HepG2 (cell line): ENCODE data around the gene PAQR6. TPM values are rescaled to one million over a fixed set of nuclear protein-coding genes. Genes with fewer than 3 reads are reported as not detected.

Experiments
- AGO1 ChIP-seq: fragments of 200-400 bp; formaldehyde crosslinking; IDR thresholded peaks from 2 replicates; pipeline ENCODE4 v1.6.1; 2017; ENCODE audit warnings: mild to moderate bottlenecking, low read depth, low read length, moderate library complexity; ENCODE audit not compliant: poor library complexity, severe bottlenecking
- CC2D1A ChIP-seq: sonication (generic); formaldehyde crosslinking; IDR thresholded peaks from 2 replicates; pipeline ENCODE4 v1.8.1; 2023; ENCODE audit warnings: mild to moderate bottlenecking, missing genetic modification reagents
- DMAP1 ChIP-seq: IDR thresholded peaks from 2 replicates; pipeline ENCODE4 v1.6.1; 2016
- HDAC1 ChIP-seq: sonication (generic); formaldehyde crosslinking; IDR thresholded peaks from 2 replicates; pipeline ENCODE4 v1.5.1; 2020; ENCODE audit warnings: mild to moderate bottlenecking, missing genetic modification reagents
- HDAC2 ChIP-seq: sonication (generic); formaldehyde crosslinking; IDR thresholded peaks from 2 replicates; pipeline ENCODE4 v1.4.0; 2020; ENCODE audit warnings: missing genetic modification reagents
- HNRNPLL ChIP-seq: fragments of 200-400 bp; formaldehyde crosslinking; IDR thresholded peaks from 2 replicates; pipeline ENCODE4 v1.6.1; 2017; ENCODE audit warnings: mild to moderate bottlenecking, low read depth, low read length; ENCODE audit not compliant: poor library complexity, severe bottlenecking
- JDP2 ChIP-seq: sonication (generic); formaldehyde crosslinking; IDR thresholded peaks from 2 replicates; pipeline ENCODE4 v1.8.1; 2022; ENCODE audit warnings: missing genetic modification reagents, borderline replicate concordance
- KLF11 ChIP-seq: IDR thresholded peaks from 2 replicates; pipeline ENCODE4 v1.6.1; 2016; ENCODE audit warnings: missing compliant biosample characterization
- LCORL ChIP-seq, 2 experiments: fragments of 450-650 bp in 1 of 2; sonication (generic) in 1 of 2; formaldehyde crosslinking in 1 of 2; IDR thresholded peaks; 2 replicates each; pipeline versions ENCODE4 v1.5.0 to v1.6.1; 2017 to 2020; ENCODE audit warnings: antibody characterized with exemption in 1 of 2, missing genetic modification reagents in 1 of 2
- NR2C2 ChIP-seq: sonication (generic); formaldehyde crosslinking; IDR thresholded peaks from 2 replicates; pipeline ENCODE4 v1.4.0; 2020; ENCODE audit warnings: missing genetic modification reagents, mild to moderate bottlenecking, moderate library complexity, borderline replicate concordance
- PRMT3 ChIP-seq: sonication (generic); formaldehyde crosslinking; IDR thresholded peaks from 2 replicates; pipeline ENCODE4 v1.8.1; 2022; ENCODE audit warnings: low read depth, mild to moderate bottlenecking, moderate library complexity, missing genetic modification reagents, borderline replicate concordance
- SP4 ChIP-seq: sonication (generic); formaldehyde crosslinking; IDR thresholded peaks from 2 replicates; pipeline ENCODE4 v1.8.1; 2023; ENCODE audit warnings: mild to moderate bottlenecking, missing genetic modification reagents
- TCF7L2 ChIP-seq: IDR thresholded peaks from 2 replicates; pipeline ENCODE4 v1.6.1; 2011; ENCODE audit warnings: mild to moderate bottlenecking, low read depth, low read length, moderate library complexity
- ZBTB1 ChIP-seq: sonication (generic); formaldehyde crosslinking; IDR thresholded peaks from 2 replicates; pipeline ENCODE4 v1.4.0; 2020; ENCODE audit warnings: missing genetic modification reagents, borderline replicate concordance
- ZBTB42 ChIP-seq: sonication (generic); formaldehyde crosslinking; IDR thresholded peaks from 2 replicates; pipeline ENCODE4 v1.5.0; 2020; ENCODE audit warnings: mild to moderate bottlenecking, missing genetic modification reagents
- ZFP41 ChIP-seq: sonication (generic); formaldehyde crosslinking; IDR thresholded peaks from 2 replicates; pipeline ENCODE4 v1.4.0; 2020; ENCODE audit warnings: mild to moderate bottlenecking, missing genetic modification reagents, borderline replicate concordance
- ZNF121 ChIP-seq: sonication (generic); formaldehyde crosslinking; IDR thresholded peaks from 2 replicates; pipeline ENCODE4 v1.5.0; 2020; ENCODE audit warnings: mild to moderate bottlenecking, missing genetic modification reagents
- ZNF512B ChIP-seq: sonication (generic); formaldehyde crosslinking; IDR thresholded peaks from 2 replicates; pipeline ENCODE4 v1.5.1; 2020; ENCODE audit warnings: missing genetic modification reagents, mild to moderate bottlenecking, borderline replicate concordance
- ZNF562 ChIP-seq: sonication (generic); formaldehyde crosslinking; IDR thresholded peaks from 2 replicates; pipeline ENCODE4 v1.8.0; 2022; ENCODE audit warnings: missing genetic modification reagents, borderline replicate concordance
- ZNF605 ChIP-seq: sonication (generic); formaldehyde crosslinking; IDR thresholded peaks from 2 replicates; pipeline ENCODE4 v1.8.0; 2022; ENCODE audit warnings: mild to moderate bottlenecking, missing genetic modification reagents
- ZNF761 ChIP-seq: sonication (generic); formaldehyde crosslinking; conservative IDR thresholded peaks from 2 replicates; pipeline ENCODE4 v1.4.0; 2020; ENCODE audit warnings: mild to moderate bottlenecking, missing genetic modification reagents
- polyA plus RNA-seq, 8 experiments: library from polyadenylated mRNA; depleted of rRNA in 3 of 8; stranded (reverse) in 7 of 8; unstranded in 1 of 8; fragments of >200 nt; fragmentation: Illumina TruSeq in 4 of 8; extraction: Trizol in 4 of 8; gene quantifications; 2 replicates each; pipeline versions ENCODE4 v1.2.1 to v1.2.3, GENCODE V29; 2011 to 2016; ENCODE audit warnings: low read depth in 4 of 8, missing spikeins in 1 of 8, mixed read lengths in 1 of 8; ENCODE audit not compliant: insufficient read depth in 1 of 8
- total RNA-seq, 5 experiments: library from RNA; depleted of rRNA; stranded (reverse); fragments of >200 nt; fragmentation: Illumina TruSeq; extraction: Trizol; gene quantifications; 2 replicates each; pipeline ENCODE4 v1.2.3, GENCODE V29; 2016; ENCODE audit warnings: low read depth in 1 of 5
- TF ChIP-seq, protein P1 (sequence below): IDR thresholded peaks from 2 replicates; pipeline ENCODE4 v1.6.1; 2012; ENCODE audit warnings: inconsistent platforms
- TF ChIP-seq, protein P2 (sequence below): sonication (generic); formaldehyde crosslinking; IDR thresholded peaks from 2 replicates; pipeline ENCODE4 v1.8.1; 2023; ENCODE audit warnings: mild to moderate bottlenecking, missing genetic modification reagents
- TF ChIP-seq, protein P3 (sequence below): IDR thresholded peaks from 2 replicates; pipeline ENCODE4 v1.6.1; 2016; ENCODE audit warnings: missing compliant biosample characterization, missing genetic modification reagents, borderline replicate concordance

PAQR6 gene
- total and polyA plus RNA-seq, 2 of the 13 experiments (the other 11 are each of a cell fraction or from before 2014, with no cell fraction given), result 0.82 to 1.4 TPM

DNA sequence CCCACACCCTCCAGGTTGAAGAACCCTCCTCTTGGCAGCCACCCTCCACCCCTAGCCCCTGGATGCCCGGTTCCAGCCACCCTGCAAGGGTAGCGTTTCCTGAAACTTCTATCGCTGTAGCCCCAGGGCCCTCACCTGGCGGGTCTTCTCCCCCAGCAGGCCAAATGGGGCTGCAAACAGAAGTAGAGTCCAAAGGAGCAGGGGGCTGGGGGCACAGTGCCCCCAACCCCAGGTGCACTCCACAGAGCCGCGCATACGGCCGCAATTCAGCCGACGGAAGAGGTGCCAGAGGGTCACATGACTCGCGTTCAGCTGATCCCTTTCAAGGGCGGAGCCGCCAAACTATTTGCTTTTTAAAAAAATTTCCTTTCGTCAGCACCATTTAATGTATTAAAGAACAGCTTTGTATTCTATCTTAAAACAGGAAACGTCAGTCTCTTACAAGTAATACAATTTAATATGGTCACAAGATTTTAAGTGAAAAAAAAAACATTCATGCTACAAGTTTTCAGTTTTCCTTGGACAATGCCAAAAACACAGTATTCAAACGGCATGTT lies 47.6 kb upstream of the PAQR6 start, which contains the start of gene GLMP (continued):
- TF ChIP-seq ZNF512B (CRISPR knock-in tag), result no peak
- TF ChIP-seq CC2D1A (CRISPR knock-in tag), result no peak
- no peak for TF ChIP-seq ZFP41 (CRISPR knock-in tag)
- TF ChIP-seq HNRNPLL, result no peak
- no peak for TF ChIP-seq ZBTB42 (CRISPR knock-in tag)
- TF ChIP-seq TCF7L2, result no peak
- 0 out of 2 replicates have a peak, but pooled peaks have one; percentile 30 for TF ChIP-seq HDAC2 (CRISPR knock-in tag)
- TF ChIP-seq JDP2 (CRISPR knock-in tag), result no peak
- no peak for TF ChIP-seq SP4 (CRISPR knock-in tag)
- TF ChIP-seq PRMT3 (CRISPR knock-in tag), result no peak
- no peak for TF ChIP-seq KLF11 (CRISPR knock-in tag)
- no peak for TF ChIP-seq ZNF605
- TF ChIP-seq ZNF121 (CRISPR knock-in tag), result no peak
- TF ChIP-seq LCORL (IDR thresholded peaks at IDR 0.05), result no peak
- no peak for TF ChIP-seq LCORL (CRISPR knock-in tag; IDR thresholded peaks at IDR 0.05)
- TF ChIP-seq, protein P1, sequence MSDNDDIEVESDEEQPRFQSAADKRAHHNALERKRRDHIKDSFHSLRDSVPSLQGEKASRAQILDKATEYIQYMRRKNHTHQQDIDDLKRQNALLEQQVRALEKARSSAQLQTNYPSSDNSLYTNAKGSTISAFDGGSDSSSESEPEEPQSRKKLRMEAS, result peak; percentile 54; the same call in 1 of the 2 replicates
- TF ChIP-seq DMAP1 (CRISPR knock-in tag), result peak; percentile 22; the same call in 1 of the 2 replicates
- TF ChIP-seq, protein P2, sequence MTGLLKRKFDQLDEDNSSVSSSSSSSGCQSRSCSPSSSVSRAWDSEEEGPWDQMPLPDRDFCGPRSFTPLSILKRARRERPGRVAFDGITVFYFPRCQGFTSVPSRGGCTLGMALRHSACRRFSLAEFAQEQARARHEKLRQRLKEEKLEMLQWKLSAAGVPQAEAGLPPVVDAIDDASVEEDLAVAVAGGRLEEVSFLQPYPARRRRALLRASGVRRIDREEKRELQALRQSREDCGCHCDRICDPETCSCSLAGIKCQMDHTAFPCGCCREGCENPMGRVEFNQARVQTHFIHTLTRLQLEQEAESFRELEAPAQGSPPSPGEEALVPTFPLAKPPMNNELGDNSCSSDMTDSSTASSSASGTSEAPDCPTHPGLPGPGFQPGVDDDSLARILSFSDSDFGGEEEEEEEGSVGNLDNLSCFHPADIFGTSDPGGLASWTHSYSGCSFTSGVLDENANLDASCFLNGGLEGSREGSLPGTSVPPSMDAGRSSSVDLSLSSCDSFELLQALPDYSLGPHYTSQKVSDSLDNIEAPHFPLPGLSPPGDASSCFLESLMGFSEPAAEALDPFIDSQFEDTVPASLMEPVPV, result no peak
- TF ChIP-seq ZBTB1 (CRISPR knock-in tag), result no peak
- TF ChIP-seq HDAC1, result peak; percentile 71
- no peak for TF ChIP-seq ZNF562 (CRISPR knock-in tag)
- no peak for TF ChIP-seq NR2C2 (CRISPR knock-in tag)
- TF ChIP-seq AGO1, result no peak
- TF ChIP-seq ZNF761 (CRISPR knock-in tag), result peak; percentile 62; the same call in 1 of the 2 replicates
- TF ChIP-seq, protein P3, sequence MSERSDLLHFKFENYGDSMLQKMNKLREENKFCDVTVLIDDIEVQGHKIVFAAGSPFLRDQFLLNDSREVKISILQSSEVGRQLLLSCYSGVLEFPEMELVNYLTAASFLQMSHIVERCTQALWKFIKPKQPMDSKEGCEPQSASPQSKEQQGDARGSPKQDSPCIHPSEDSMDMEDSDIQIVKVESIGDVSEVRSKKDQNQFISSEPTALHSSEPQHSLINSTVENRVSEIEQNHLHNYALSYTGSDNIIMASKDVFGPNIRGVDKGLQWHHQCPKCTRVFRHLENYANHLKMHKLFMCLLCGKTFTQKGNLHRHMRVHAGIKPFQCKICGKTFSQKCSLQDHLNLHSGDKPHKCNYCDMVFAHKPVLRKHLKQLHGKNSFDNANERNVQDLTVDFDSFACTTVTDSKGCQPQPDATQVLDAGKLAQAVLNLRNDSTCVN, result no peak
